Ascending aorta (tissue), 2 donors: ENCODE data around the gene SGCD. TPM values are rescaled to one million over a fixed set of nuclear protein-coding genes. Genes with fewer than 3 reads are reported as not detected.

ENCODE experiments used
- DNase-seq, 2 donors: peaks; one replicate each; pipeline ENCODE4 v3.0.0-alpha.2; 2019; ENCODE audit warnings: low spot score in 2 of 2
- H3K27ac ChIP-seq, 2 donors: fragments of 200-600 bp; sonication (generic); one replicate each; pipeline ENCODE4 v1.5.1; 2016 to 2017; ENCODE audit warnings: mild to moderate bottlenecking in 1 of 2
- H3K27me3 ChIP-seq: fragments of 200-600 bp; sonication (generic); one replicate; pipeline ENCODE4 v1.5.1; 2017
- H3K36me3 ChIP-seq, 2 donors: fragments of 200-600 bp; sonication (generic); one replicate each; pipeline ENCODE4 v1.5.1; 2016
- H3K4me1 ChIP-seq, 2 donors: fragments of 200-600 bp; sonication (generic); one replicate each; pipeline ENCODE4 v1.5.1; 2016 to 2017; ENCODE audit warnings: mild to moderate bottlenecking in 1 of 2
- H3K4me3 ChIP-seq, 2 donors: fragments of 200-600 bp; sonication (generic); one replicate each; pipeline ENCODE4 v1.5.1; 2016 to 2017; ENCODE audit warnings: mild to moderate bottlenecking in 1 of 2
- H3K9me3 ChIP-seq, 2 donors: fragments of 200-600 bp; sonication (generic); one replicate each; pipeline ENCODE4 v1.5.1; 2016
- intact Hi-C: fragments of 100-400 bp; cut with DNase I; formaldehyde crosslinking; loops from one replicate; pipeline ENCODE4 v1.15.1; 2023
- total RNA-seq: library from RNA; depleted of rRNA; stranded (reverse); fragments of >200 nt; gene quantifications from one replicate; pipeline ENCODE4 v1.1.0, GENCODE V29; 2016
- TF ChIP-seq, protein P1 (sequence below), 3 experiments: fragments of 200-600 bp in 2 of 3; fragments of 450-650 bp in 1 of 3; sonication (generic) in 2 of 3; IDR thresholded peaks; one replicate each; pipeline ENCODE4 v1.5.1; 2016 to 2019; ENCODE audit warnings: antibody characterized with exemption in 3 of 3, mild to moderate bottlenecking in 1 of 3, moderate library complexity in 1 of 3

Gene SGCD
- total RNA-seq, 1 donor from 2014 or later: 4.0 TPM

DNA sequence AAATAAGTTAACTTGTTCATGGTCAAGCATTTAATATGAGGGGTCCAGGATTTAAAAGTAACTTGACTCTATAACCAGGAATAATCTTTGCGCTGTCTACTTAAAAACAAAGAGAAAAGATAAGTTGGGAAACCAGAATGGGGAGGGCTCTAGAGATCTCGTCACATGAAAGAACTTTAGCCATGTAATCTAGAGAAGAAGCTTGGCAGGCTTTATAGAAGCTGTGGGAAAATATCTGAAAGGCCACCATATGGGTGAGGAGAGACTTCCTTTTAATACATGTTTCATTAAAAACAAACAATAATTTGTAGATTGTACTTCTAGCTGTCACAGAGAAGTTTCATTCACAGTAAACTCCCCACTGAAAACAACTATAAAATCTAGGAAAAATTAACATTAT lies 476.4 kb downstream of the SGCD start:
- Histone ChIP-seq H3K4me3 (no peak overlapping the region), H3K27me3 (no peaks in the 10 kb centered on the region), H3K27ac (no peak overlapping the region), H3K36me3 (no peaks in the 10 kb centered on the region), H3K4me1 (no peaks in the 10 kb centered on the region), H3K9me3 (no peaks in the 10 kb centered on the region)
- TF ChIP-seq, protein P1, sequence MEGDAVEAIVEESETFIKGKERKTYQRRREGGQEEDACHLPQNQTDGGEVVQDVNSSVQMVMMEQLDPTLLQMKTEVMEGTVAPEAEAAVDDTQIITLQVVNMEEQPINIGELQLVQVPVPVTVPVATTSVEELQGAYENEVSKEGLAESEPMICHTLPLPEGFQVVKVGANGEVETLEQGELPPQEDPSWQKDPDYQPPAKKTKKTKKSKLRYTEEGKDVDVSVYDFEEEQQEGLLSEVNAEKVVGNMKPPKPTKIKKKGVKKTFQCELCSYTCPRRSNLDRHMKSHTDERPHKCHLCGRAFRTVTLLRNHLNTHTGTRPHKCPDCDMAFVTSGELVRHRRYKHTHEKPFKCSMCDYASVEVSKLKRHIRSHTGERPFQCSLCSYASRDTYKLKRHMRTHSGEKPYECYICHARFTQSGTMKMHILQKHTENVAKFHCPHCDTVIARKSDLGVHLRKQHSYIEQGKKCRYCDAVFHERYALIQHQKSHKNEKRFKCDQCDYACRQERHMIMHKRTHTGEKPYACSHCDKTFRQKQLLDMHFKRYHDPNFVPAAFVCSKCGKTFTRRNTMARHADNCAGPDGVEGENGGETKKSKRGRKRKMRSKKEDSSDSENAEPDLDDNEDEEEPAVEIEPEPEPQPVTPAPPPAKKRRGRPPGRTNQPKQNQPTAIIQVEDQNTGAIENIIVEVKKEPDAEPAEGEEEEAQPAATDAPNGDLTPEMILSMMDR (IDR thresholded peaks at IDR 0.05): no peak
- intact Hi-C loops: no loop called here
- no peak for DNase-seq

DNA sequence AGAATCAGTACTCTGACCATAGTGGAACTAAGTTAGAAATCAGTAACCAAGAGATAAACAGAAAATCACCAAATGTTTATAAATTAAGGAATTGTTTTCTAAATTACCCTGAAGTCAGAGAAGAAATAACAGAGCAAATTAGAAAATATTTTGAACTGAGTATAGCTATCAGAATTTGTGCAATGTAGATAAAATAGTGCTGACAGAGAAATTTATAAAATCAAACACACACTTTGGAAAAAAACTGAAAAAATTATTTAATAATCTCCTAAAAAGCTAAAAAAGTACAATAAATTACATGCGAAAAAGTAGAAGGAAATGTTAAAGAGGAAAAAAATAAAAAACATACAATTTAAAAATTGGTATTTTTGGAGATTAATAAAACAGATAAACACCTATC lies 486.0 kb downstream of the SGCD start:
- Histone ChIP-seq H3K27ac (no peak overlapping the region), H3K27me3 (no peaks in the 10 kb centered on the region), H3K4me1 (no peaks in the 10 kb centered on the region), H3K9me3 (no peaks in the 10 kb centered on the region), H3K4me3 (no peak overlapping the region), H3K36me3 (no peaks in the 10 kb centered on the region)
- TF ChIP-seq, protein P1 (IDR thresholded peaks at IDR 0.05): no peak
- no peak for DNase-seq
- intact Hi-C loops: no loop called here

DNA sequence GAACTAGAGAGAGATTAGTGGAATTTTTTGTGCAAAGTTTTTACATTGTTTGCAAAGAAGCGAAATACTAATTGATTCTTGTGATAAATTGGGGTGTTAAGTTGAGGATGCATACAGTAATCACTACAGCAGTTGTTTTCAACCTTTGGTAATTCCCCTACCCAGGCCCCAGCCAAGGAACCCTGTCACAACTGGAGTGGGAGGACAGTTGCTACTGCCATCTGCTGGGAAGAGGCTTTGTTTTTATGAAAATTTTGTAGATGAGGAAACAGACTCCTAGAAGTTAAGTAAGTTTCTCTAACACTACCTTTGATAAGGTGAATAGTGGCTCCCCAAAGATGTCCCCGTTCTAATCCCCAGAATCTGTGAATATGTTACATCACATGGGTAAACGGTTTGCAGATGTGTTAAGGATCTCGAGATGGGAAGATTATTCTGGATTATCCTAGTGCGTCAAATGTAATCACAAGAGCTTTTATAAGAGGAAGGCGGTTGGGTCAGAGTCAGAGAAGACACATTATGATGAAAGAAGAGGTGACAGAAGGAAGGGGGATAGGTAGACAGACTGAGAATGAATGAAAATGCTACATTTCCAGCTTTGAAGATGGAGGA lies 489.1 kb downstream of the SGCD start:
- no peak for DNase-seq
- intact Hi-C loops: no loop called here
- Histone ChIP-seq H3K4me1 (no peaks in the 10 kb centered on the region), H3K27me3 (no peaks in the 10 kb centered on the region), H3K36me3 (no peaks in the 10 kb centered on the region), H3K4me3 (no peak overlapping the region), H3K9me3 (no peaks in the 10 kb centered on the region), H3K27ac (no peak overlapping the region)
- TF ChIP-seq, protein P1 (IDR thresholded peaks at IDR 0.05): peak in 2 of 3 experiments; percentile 26 to 48
